ENCODE data around the gene DUSP15. TPM values are rescaled to one million over a fixed set of nuclear protein-coding genes. Genes with fewer than 3 reads are reported as not detected.
"Not testable (repeated sequence)": the region's sequence is repeated elsewhere in the genome, so short reads cannot be mapped to it uniquely, and the experiment has no call there.

DUSP15 gene, protein sequence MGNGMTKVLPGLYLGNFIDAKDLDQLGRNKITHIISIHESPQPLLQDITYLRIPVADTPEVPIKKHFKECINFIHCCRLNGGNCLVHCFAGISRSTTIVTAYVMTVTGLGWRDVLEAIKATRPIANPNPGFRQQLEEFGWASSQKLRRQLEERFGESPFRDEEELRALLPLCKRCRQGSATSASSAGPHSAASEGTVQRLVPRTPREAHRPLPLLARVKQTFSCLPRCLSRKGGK
- total RNA-seq = not detected in 2 replicates

DNA sequence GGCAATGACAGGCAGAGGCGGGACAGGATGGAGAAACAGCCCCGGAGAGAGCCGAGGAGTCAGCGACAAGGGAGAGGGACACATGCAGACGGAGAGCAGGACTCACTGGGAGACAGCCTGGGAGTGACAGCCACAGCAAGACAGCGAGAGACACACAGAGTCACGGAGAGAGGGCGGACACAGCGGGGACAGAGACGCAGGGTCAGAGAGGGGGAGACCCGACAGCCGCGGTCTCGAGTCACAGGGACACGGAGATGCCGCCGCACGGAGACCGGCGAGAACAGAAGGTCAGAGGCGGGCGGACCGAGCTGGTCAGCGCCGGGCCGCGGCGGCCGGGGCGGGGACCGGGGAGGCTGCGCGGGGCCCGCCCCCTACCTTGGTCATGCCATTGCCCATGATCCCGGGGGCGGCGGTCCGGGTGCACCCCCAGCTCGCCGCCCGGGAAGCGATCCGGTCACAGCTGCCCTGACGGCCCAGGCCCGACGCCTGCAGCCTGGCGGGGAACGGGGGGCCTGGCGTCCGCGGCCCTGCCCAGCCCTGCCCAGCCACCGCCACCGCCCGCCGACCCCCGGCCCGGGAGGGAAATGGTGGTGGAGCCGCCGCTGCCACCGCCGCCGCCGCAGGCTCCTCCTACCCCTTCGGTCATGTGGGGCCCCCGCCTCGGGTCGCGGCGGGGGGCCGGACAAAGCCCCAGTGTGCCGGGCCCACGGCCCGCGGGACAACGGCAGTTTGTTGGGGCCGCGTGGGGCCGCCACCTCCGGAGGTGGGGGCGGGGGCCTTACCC, at the start of gene DUSP15, which contains the start of gene TTLL9:
Gene DUSP15, minus strand, starts transcription at position 586 of the 784 bp plus-strand sequence. Its CDS starts 190 bp downstream, at position 396.
Gene TTLL9, plus strand, starts transcription at position 693 of the 784 bp plus-strand sequence. CDS start 493 bp downstream, outside the sequence.
- intact Hi-C loops (cut with micrococcal nuclease) = loop anchor here (1.0 kb wide), 1 partner anchor 9 kb away; no protein-coding TSS in a partner anchor

DNA sequence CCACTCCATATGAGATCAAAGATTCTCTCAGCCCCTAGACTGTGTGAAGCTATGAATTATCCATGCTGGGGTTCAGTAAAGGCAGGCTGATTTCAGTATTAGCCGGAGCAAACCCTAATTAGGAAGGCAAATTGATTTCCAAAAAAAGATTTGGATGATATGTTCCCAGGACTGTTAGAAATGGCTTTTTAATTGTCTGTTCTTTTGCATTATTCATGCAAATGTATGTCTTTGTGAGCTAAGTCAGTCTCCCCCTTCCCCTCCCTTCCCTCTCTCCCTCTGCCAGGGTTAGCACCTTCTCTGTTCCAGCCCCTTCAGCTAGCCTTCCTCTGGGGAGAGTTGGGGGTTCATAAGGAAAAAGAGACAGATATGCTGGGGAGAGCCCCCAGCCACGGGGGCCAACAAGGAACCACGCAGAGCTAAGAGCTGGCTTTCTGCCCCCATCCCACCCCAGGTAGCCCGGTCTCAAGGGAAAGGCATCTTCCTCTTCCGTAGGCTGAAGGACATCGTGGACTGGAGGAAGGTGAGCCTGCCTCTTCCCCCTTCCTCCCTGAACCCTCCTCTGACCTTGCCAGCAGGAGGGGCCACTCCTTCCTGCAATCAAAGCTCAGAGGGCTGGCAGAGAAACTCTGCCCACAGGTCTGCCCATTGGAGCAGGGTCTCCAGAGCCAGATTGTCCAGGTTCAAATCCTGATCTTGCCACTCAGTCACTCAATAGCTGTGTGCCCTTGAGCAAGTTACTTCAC, 49.3 kb upstream of the DUSP15 start:
- intact Hi-C loops (cut with micrococcal nuclease) = no loop called here

DNA sequence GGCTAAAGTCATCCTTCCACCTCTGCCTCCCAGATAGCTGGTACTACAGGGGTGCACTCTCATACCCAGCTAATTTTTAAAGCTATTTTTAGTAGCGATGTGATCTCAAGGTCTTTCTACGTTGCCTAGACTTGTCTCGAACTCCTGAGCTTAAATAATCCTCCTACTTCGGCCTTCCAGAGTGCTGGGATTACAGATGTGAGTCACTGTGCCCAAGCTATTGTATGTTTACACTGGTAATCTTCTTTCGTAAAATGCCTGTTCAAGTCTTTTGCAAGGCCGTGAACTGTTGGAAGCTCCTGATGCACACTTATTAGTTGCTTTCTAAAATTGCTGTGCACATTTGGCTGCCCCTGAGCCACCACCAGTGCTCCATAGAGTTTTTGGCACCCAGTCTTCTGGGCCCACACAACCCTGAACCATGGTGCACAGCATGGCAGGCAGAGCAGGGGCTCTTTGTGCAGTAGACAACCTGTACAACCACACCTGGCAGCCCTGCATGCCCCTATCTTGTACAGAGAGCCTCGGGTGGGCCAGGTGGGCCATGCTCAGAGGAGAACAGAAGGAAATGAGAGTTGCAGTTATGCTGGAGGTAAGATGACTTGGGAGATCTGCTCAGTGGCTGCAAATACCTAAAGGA, 48.3 kb upstream of the DUSP15 start:
- intact Hi-C loops (cut with micrococcal nuclease) = no loop called here

DNA sequence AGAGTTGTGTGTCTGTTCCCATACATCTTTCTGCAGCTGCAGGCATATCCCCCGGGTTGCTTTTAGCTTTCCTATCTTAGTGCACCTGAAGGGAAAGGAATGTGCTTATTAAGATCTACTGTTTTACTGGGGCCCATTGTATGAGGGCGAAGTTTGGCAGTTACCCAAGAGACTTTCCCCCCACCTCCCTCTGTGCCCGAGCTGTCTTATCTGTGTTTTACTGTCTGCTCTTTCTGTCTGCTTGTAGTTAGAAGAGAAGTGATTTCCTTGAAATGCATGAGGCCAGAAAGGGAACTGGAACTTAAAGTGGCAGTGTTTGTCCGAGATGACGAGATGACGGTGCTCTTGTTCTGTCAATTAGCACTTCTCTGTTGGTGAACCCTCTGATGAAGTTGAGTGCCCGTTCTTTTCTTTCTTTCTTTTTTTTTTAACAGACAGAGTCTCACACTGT, 47.7 kb upstream of the DUSP15 start:
- intact Hi-C loops (cut with micrococcal nuclease) = not testable (repeated sequence)

DNA sequence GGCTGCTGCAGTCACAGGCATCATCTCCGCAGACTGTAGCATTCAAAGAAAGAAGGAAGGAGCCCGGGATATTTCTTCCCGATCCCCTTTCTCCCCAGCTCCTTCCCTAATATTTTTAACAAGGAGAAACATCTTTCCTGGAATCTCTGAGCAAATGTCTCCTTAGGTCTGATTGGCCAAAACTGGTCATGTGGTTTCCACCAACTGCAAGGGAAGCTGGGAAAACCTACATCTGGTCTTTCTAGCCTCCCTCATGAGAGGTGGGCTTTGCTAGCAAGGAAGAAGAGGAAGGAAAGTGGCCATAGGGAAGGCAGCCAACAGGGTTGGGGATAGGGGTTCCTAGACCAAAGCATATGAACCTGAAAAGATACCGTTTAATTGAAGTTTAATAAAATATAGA, 46.4 kb upstream of the DUSP15 start:
- intact Hi-C loops (cut with micrococcal nuclease) = no loop called here

DNA sequence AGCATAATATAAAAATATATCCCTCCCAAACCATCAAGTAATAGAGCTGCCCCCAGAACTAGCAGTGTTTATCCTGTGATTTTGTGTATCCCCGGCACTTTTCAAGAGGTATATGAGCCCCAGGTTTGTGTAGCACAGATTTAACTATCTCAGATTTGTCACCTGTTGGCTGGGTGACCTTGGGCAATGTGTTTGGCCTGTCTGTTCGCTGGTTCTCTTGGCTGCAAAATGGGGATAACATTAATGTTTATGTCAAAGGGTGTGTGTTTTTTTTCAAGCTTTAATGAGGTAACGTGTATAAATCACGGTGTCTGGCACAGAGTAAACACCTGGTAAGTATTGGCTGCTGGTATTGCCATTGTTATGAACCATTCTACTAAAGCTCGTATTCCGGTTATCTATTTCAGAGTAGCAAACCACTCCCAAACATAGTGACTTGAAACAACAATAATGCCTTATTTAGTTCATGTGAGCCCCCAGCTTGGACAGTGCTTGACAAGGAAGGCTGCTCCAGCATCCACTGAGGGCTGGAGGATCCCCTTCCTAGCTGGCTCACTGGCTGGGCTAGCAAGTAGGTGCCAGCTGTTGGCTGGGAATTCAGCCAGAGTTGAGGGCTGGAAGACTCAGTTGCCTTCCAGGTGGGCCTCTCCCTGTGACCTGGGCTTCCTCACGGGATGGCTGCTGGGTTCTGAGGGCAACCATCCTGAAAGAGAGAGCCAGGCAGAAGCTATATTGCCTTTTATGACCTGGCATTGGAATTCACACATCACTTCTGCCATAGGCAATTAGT, 45.4 kb upstream of the DUSP15 start:
- intact Hi-C loops (cut with micrococcal nuclease) = no loop called here

DNA sequence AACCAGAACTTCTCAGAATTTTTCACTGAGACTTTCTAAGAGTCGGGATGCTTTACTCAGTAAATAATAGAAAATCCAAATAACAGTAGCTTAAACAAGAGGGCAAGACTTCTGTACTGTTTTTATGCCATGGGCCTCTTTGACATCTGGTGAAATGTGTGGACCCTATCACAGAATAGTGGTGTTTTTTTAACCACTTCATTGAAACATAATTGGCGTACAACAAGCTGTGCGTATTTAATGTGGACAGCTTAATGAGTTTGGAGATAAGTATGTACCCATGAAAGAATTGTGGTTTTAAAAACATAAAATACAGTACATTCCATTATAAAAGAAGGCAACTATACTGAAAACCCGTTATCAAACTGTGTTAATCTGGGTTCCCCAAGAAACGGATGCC, 43.8 kb upstream of the DUSP15 start:
- intact Hi-C loops (cut with micrococcal nuclease) = no loop called here

DNA sequence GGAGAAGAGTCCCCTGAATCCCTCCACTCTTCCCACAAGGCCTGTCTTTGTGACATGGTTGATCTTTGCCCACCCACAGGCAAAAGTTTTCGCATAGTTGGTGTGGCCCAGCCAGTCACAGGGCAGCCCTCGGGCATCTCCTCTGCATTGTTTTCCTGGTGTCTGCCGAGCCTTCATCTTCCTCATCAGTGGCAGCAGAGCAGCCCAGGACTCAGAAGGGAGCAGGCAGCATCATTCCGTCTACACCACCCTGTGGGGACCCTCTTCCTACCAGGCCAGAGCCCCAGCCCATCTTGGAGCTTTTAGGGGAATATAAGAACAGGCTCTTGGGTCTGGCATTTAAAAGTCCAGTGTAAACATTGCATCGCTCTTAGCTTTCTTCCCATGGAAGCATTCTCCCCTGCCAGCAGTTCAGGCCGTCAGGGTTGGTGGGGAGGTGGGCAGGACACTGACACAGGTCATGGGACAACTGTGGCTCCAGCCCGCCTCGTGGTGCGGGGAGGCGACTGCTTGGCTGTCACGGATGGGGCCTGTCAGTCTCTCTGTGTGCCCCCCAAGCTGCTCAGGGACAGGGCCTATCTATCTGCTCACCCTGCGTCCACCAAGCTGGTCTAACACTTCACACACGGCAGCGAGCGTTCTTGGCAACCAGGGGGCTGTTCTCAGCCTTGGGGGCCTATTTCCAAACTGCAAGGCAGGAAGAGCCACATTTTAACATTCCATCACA, 43.3 kb upstream of the DUSP15 start:
- intact Hi-C loops (cut with micrococcal nuclease) = no loop called here

DNA sequence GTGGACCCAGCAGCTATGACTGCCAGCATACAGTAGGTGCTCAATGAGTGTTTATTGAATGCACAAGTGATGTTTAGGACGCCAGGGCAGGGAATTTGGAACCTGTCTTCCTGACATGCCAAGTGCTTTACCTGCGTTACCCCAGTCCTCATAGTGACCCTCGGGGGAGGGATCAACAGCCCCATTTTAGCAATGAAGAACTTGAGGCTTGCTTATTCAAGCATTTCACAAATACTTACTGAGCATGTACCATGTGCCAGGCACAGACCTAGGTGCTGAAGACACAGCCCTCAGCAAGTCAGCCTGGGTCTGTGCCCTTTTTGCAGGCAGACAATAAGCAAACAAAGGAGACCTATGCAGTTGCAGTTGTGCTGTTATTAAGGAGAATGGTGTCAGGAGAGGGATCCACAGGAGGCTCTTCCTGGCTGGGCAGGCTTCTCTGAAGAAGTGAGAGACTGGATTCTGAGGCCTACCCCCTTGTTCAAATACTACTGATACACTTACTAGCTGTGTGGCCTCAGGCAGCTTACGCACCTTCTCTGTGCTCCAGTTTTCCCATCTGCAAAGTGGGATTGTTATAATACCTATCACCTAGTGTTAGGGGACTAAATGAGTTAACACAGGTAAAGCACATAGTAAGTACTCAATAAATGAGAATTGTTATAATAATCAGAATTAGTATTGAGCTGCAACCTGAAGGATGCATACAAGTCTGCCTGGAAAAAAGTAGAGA, 39.9 kb upstream of the DUSP15 start:
- intact Hi-C loops (cut with micrococcal nuclease) = no loop called here

DNA sequence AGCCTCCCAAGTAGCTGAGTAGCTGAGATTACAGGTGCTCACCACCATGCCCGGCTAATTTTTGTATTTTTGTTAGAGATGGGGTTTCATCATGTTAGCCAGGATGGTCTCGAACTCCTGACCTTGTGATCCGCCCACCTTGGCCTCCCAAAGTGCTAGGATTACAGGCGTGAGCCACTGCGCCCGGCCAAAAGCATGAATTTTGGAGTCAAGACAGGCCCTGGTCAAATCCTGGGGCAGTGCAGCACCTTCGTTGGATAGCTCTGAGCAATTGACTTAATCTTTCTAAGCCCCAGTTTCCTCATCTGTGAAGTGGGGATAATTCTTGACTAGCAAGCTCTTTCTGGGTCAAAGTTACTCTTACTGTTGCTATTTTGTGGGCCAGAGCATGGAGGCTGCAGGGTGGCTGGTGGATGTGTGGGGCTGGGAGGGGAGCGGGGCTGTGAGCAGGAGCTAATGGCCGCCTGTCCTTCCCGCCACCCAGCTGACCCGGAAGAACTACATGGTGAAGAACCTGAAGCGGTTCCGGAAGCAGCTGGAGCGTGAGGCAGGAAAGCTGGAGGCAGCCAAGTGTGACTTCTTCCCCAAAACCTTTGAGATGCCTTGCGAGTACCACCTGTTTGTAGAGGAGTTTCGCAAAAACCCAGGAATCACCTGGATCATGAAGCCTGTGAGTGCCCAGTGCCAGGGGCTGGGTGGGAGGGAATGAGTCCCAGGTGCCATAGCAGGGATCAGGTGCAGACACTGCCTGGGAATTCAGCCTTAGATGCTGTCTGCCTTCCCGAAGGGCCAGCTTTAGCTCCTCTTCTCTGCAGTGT, 39.1 kb upstream of the DUSP15 start:
- intact Hi-C loops (cut with micrococcal nuclease) = no loop called here

DNA sequence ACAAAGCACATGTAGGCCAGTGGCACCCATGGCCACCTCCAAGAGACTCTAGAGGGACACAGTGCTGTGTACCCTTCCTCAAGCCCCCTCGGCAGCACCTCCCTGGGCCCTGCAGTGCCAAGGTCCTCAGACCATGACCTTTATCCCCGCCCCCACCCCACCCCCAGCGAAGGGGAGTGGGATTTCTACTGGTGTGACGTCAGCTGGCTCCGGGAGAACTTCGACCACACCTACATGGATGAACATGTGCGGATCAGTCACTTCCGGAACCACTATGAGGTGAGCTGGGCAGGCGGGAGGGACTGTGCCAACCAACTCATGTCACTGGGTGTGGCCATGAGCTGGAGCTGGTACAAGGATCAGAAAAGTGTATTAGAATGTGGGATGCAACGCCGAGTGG, 38.1 kb upstream of the DUSP15 start:
- intact Hi-C loops (cut with micrococcal nuclease) = no loop called here

DNA sequence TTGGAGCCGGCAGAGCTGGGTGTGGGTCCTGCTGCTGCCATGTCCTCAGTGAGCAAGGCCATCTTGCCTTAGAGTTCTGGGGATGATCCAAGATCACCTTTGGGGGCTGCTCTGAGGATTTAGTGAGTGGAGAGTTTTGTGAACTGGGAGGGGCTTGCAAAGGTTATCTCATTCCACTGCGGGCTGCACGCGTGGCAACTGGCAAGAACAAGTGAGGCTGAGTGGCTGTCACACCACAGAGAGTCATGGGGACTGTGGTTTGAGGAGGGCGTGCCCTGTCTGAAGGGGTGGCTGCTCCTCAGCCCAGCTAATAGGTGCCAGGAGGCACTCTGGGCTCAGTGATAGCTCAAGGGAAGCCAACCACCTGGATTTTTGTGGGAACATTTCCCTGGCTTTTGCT, 37.7 kb upstream of the DUSP15 start:
- intact Hi-C loops (cut with micrococcal nuclease) = no loop called here

DNA sequence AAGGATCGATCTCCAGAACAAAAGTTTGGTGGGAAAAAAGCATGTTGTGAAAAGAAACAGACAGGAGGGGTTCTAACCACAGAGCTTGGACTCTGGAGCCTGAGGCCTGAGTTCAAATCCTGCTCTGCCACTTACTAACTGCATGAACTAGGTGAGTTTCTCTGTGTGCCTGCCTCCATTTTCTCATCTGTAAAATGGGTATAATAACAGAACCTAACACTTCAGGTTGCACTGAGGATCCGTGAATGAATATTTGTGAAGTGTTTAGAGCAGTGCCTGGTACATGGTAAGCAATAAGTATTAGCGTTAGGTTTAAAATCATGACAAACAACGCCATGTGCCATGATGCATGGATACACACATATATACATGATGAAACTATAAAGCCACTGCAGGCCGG, 36.7 kb upstream of the DUSP15 start:
- intact Hi-C loops (cut with micrococcal nuclease) = no loop called here

DNA sequence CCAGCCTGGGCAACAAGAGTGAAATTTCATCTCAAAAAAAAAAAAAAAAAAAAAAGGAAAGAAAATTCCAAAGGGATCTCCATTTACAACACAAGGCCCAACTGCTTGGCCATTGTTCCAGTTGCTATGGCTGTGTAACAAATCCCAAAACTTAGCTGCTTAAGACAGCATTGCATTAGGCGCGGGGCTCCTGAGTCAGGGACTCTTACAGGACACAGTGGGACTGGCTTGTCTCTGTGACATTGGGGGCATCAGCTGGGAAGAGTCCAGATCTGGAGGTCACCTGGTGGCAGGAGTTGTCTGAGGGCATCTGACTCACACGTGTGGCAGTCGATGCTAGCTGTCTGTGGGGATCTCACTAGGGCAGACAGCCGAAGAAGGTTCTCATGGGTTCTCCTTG, 35.7 kb upstream of the DUSP15 start:
- intact Hi-C loops (cut with micrococcal nuclease) = no loop called here

DNA sequence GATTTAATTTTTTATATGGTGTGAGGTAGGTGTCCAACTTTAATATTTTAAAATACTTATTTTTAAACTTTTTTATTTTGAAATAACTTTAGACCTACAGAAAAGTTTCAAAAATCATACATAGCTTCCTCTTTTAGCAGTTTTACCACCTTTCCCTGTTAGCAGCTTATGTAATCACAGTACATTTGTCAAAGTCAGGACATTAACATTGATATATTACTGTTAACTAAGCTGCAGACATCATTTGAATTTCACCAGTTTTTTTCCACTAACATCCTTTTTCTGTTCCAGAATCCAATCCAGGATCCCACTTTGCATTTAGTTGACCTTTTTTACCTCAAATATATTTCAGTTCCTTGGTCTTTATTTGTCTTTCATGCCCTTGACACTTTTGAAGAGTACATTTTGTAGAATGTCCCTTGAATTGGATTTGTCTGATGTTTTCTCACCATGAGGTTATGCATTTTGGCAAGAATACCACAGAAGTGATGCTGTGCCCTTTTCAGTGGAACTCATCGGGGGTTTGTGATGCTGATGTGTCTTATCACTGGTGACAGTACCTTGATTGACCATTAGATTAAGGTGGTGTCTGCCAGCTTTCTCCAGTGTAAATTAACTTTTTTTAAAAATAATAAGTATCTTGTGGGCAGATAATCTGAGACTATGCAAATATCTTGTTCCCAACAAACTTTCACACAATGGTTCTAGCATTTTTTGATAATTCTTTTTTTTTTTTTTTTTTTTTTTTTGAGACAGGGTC, 33.5 kb upstream of the DUSP15 start:
- intact Hi-C loops (cut with micrococcal nuclease) = no loop called here

DNA sequence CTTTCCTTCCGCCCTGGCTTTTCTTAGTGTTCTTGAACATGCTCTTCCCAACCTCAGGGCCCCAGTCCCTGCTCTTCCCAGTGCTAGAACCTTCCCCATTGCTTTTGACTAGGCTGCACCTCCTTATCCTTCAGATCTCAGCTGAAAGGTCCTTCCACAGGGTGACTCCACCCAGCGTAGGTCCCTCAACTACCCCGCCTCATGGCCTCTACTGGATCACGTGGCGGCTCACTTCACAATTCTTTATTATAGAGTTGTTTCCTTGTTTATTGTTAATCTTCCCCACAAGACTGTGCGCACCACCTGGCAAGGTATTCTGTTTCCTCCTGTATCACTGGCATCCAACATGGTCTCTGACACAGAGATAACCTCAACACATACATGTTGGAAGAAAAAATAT, 31.3 kb upstream of the DUSP15 start:
- intact Hi-C loops (cut with micrococcal nuclease) = no loop called here

DNA sequence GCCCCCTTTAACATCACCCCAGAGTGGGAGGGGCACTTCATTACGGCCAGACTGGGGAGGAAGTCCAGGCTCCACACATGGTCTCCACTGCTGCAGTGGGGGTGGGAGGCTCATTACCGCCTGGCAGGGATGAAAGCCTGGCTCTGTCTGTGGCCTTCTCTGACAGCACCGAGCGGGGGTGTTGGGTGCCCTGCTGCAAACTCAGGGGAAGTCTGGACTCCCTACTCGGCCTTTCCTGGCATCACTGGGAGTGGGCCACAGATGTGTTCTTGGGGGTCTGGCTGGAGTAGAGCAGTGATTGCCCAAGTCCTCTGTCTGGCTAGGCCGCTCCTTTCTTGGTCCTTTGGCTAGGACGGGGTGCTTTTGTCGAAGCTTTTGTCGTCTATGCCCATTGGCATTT, 27.2 kb upstream of the DUSP15 start:
- intact Hi-C loops (cut with micrococcal nuclease) = no loop called here

DNA sequence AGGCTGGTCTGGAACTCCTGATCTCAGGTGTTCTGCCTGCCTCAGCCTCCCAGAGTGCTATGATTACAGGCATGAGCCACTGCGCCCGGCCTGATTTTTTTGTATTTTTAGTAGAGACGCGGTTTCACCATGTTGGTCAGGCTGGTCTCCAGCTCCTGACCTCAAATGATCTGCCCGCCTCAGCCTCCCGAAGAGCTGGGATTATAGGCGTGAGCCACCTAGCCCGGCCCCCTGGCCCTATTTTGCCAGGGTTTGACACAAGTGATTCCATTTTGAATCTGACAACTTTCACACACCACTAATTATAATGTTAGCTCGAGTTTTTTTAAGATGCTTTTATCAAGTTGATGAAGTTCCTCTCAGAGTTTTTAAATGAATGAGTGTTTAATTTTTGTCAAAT, 25.7 kb upstream of the DUSP15 start:
- intact Hi-C loops (cut with micrococcal nuclease) = no loop called here

Measured in T-helper 2 cell treated with Interferon-gamma antibody and Interleukin-4, amounts not matched to agents 100 ng/mL and 5 ng/mL, for 36 hours (primary cell).